ENCODE results near the gene COL23A1. TPM values are rescaled to one million over a fixed set of nuclear protein-coding genes. Genes with fewer than 3 reads are reported as not detected.

COL23A1 gene
- polyA plus RNA-seq, 2 of the 4 experiments (the other 2 are of a cell fraction): not detected

DNA sequence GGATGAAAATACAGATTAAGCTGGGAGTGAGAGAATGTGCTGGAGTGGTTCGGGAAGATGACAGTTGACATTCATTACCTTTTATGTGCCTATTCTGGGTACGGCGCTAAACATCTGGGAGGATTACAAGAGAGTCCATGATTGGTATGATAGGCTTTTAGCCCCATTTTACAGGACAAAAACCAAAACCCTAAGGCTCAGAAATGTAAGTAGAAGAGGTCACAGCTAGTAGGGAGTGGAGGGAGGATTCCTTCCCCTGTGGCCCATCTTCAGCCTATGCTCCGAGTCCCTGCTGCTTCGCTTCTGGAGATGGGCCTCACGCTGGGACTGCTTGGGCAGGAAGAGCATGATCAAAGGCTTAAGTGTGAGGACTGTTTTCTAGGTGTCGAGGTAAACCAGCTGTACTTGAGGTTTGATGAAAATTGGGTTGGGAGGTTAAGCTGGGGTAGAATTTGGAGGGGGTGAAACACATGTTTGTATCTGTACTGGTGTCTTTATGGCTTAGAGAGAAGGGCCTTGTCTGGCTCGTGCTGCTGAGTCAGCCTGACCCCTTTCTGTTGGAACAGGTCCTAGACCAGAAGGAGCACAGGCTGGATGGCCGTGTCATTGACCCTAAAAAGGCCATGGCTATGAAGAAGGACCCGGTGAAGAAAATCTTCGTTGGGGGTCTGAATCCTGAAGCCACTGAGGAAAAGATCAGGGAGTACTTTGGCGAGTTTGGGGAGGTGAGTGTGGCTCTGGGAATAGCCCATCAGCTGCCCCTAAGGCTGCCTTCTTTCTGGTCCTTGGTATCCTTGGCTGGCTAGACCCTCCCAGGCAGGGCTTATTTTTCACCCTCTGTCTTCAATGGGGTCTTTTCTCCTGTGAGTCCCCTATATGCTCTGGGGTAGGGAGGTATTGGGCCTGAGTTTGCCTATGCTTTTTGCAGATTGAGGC is 383.8 kb downstream of the COL23A1 start:
- FAIRE-seq (no peak), ATAC-seq (no peak), DNase-seq (ENCODE audit: low read depth in 1 of 2, low spot score in 1 of 2) (no peak)
- CTCF ChIA-PET: no interaction called here
- Histone ChIP-seq H3K4me1 (peaks cover 30% of the 10 kb centered on the region), H3K27ac (peak overlapping the region in 1 of 2 experiments; percentile 94; a peak in 3 of 6 replicates), H3K4me2 (peak overlapping the region; percentile 89), H3K4me3 (peak overlapping the region; percentile 96), H3K9me3 (no peaks in the 10 kb centered on the region)
- POLR2A ChIA-PET: interaction anchor here (0.6 kb wide), 1 partner anchor 25 kb away, joined by 8 read pairs; no protein-coding TSS in a partner anchor
- no peak for TF ChIP-seq MAZ (IDR thresholded peaks at IDR 0.05; ENCODE audit: borderline replicate concordance, low read depth, low read length)
- no peak for TF ChIP-seq FOXS1 (CRISPR knock-in tag; IDR thresholded peaks at IDR 0.05)
- TF ChIP-seq, protein P1, sequence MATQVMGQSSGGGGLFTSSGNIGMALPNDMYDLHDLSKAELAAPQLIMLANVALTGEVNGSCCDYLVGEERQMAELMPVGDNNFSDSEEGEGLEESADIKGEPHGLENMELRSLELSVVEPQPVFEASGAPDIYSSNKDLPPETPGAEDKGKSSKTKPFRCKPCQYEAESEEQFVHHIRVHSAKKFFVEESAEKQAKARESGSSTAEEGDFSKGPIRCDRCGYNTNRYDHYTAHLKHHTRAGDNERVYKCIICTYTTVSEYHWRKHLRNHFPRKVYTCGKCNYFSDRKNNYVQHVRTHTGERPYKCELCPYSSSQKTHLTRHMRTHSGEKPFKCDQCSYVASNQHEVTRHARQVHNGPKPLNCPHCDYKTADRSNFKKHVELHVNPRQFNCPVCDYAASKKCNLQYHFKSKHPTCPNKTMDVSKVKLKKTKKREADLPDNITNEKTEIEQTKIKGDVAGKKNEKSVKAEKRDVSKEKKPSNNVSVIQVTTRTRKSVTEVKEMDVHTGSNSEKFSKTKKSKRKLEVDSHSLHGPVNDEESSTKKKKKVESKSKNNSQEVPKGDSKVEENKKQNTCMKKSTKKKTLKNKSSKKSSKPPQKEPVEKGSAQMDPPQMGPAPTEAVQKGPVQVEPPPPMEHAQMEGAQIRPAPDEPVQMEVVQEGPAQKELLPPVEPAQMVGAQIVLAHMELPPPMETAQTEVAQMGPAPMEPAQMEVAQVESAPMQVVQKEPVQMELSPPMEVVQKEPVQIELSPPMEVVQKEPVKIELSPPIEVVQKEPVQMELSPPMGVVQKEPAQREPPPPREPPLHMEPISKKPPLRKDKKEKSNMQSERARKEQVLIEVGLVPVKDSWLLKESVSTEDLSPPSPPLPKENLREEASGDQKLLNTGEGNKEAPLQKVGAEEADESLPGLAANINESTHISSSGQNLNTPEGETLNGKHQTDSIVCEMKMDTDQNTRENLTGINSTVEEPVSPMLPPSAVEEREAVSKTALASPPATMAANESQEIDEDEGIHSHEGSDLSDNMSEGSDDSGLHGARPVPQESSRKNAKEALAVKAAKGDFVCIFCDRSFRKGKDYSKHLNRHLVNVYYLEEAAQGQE (IDR thresholded peaks at IDR 0.05): no peak
- no peak for TF ChIP-seq FOSB (CRISPR knock-in tag; IDR thresholded peaks at IDR 0.05)
- 50% methylated on average over 12 of the region's 12 CpGs for WGBS (ENCODE audit: missing lambda C conversion rate)

DNA sequence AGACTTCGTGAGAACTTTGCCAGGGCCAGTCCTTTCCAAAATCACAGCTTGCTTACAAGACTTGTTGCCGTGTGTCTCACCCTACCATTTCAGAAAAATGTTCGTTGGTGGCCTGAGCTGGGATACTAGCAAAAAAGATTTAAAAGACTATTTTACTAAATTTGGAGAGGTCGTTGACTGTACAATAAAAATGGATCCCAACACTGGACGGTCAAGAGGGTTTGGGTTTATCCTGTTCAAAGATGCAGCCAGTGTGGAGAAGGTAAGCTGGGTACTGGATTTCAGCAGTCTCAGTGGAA is 384.5 kb downstream of the COL23A1 start:
- no peak for TF ChIP-seq FOSB (CRISPR knock-in tag; IDR thresholded peaks at IDR 0.05)
- no peak for TF ChIP-seq MAFK (IDR thresholded peaks at IDR 0.05; ENCODE audit: partially characterized antibody)
- no peak for TF ChIP-seq HOXB5 (CRISPR knock-in tag; IDR thresholded peaks at IDR 0.05)
- TF ChIP-seq BHLHE40 (IDR thresholded peaks at IDR 0.05; ENCODE audit: low read depth, low read length): no peak
- no peak for TF ChIP-seq KDM1A (IDR thresholded peaks at IDR 0.05; ENCODE audit: low read depth)
- TF ChIP-seq, protein P2, sequence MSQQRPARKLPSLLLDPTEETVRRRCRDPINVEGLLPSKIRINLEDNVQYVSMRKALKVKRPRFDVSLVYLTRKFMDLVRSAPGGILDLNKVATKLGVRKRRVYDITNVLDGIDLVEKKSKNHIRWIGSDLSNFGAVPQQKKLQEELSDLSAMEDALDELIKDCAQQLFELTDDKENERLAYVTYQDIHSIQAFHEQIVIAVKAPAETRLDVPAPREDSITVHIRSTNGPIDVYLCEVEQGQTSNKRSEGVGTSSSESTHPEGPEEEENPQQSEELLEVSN (IDR thresholded peaks at IDR 0.05; ENCODE audit: borderline replicate concordance, low read depth): no peak
- TF ChIP-seq CTCF (IDR thresholded peaks at IDR 0.05): no peak
- no peak for TF ChIP-seq EP300 (IDR thresholded peaks at IDR 0.05)
- no peak for TF ChIP-seq NFE2L2 (conservative IDR thresholded peaks at IDR 0.05; ENCODE audit: low read length)
- TF ChIP-seq ZFP36 (IDR thresholded peaks at IDR 0.05; ENCODE audit: borderline replicate concordance, partially characterized antibody): no peak
- 2% methylated on average over 5 of the region's 5 CpGs for WGBS (ENCODE audit: missing lambda C conversion rate)
- ATAC-seq (no peak), FAIRE-seq (no peak), DNase-seq (ENCODE audit: low read depth in 1 of 2, low spot score in 1 of 2) (no peak)
- CTCF ChIA-PET: no interaction called here
- H3K27ac ChIP-seq: peak overlapping the region; percentile 94 to 95
- POLR2A ChIA-PET: interaction anchor here (0.6 kb wide), 1 partner anchor 25 kb away, joined by 8 read pairs; no protein-coding TSS in a partner anchor
- H3K4me3 ChIP-seq: peak overlapping the region; percentile 96
- peak overlapping the region; percentile 89 for H3K4me2 ChIP-seq
- H3K9me3 ChIP-seq: no peaks in the 10 kb centered on the region
- H3K4me1 ChIP-seq: peaks cover 30% of the 10 kb centered on the region

Measured in A549 (cell line).